HEK293 (cell line): ENCODE data around the gene RNPS1.

Source experiments
- CTCF ChIA-PET: fragments of 350-600 bp; formaldehyde crosslinking; extraction: SDS; loops from one replicate; lab custom pipeline; 2021; ENCODE audit warnings: antibody characterized with exemption; lab: Yijun Ruan, JAX
- POLR2A ChIA-PET: fragments of 300-600 bp; formaldehyde crosslinking; extraction: SDS; loops from one replicate; lab custom pipeline; 2020; ENCODE audit warnings: antibody characterized with exemption, inconsistent platforms; lab: Yijun Ruan, JAX
- H3K27ac ChIP-seq: fragments of 200-500 bp; sonication (Bioruptor generic); 2 replicates; pipeline ENCODE4 v1.5.1; 2014; ENCODE audit warnings: low read depth, low read length, control low read depth, inconsistent platforms; ENCODE audit errors: extremely low read depth
- H3K36me3 ChIP-seq, 2 experiments: fragments of 200-500 bp in 1 of 2; sonication (Bioruptor generic) in 1 of 2; 1 replicate in 1 of 2; 2 replicates in 1 of 2; pipeline ENCODE4 v1.5.1; 2014 to 2017; ENCODE audit warnings: inconsistent platforms in 2 of 2, low read length in 2 of 2; ENCODE audit not compliant: control insufficient read depth in 2 of 2, insufficient read depth in 1 of 2
- H3K4me1 ChIP-seq: fragments of 200-500 bp; sonication (Bioruptor generic); 2 replicates; pipeline ENCODE4 v1.5.1; 2014; ENCODE audit warnings: mild to moderate bottlenecking, low read length, inconsistent platforms; ENCODE audit not compliant: control insufficient read depth, insufficient read depth
- H3K4me3 ChIP-seq: 2 replicates; pipeline ENCODE4 v1.5.1; 2011; ENCODE audit warnings: low read depth, mild to moderate bottlenecking, control low read depth, low read length, moderate library complexity
- H3K9me3 ChIP-seq: fragments of 200-500 bp; sonication (Bioruptor generic); 2 replicates; pipeline ENCODE4 v1.5.1; 2014; ENCODE audit warnings: low read depth, low read length, inconsistent platforms; ENCODE audit not compliant: control insufficient read depth, insufficient read depth
- AEBP2 ChIP-seq: fragments of 450-650 bp; formaldehyde crosslinking; IDR thresholded peaks from 2 replicates; pipeline ENCODE4 v1.5.1; 2016; ENCODE audit warnings: missing biosample characterization, missing genetic modification characterization, borderline replicate concordance
- HIC1 ChIP-seq: fragments of 450-650 bp; formaldehyde crosslinking; IDR thresholded peaks from 2 replicates; pipeline ENCODE4 v1.5.1; 2016; ENCODE audit warnings: missing biosample characterization, missing genetic modification characterization
- HOXC10 ChIP-seq: sonication (generic); formaldehyde crosslinking; IDR thresholded peaks from 2 replicates; pipeline ENCODE4 v1.8.1; 2023; ENCODE audit warnings: mild to moderate bottlenecking, missing genetic modification reagents
- KLF17 ChIP-seq: fragments of 450-650 bp; formaldehyde crosslinking; IDR thresholded peaks from 2 replicates; pipeline ENCODE4 v1.5.1; 2016; ENCODE audit warnings: missing biosample characterization, missing genetic modification characterization
- KLF8 ChIP-seq: fragments of 450-650 bp; formaldehyde crosslinking; IDR thresholded peaks from 2 replicates; pipeline ENCODE4 v1.5.1; 2016; ENCODE audit warnings: missing biosample characterization, missing genetic modification characterization
- SCRT2 ChIP-seq: fragments of 450-650 bp; formaldehyde crosslinking; IDR thresholded peaks from 2 replicates; pipeline ENCODE4 v1.5.1; 2016; ENCODE audit warnings: missing biosample characterization, missing genetic modification characterization
- ZNF121 ChIP-seq: fragments of 450-650 bp; formaldehyde crosslinking; IDR thresholded peaks from 2 replicates; pipeline ENCODE4 v1.5.1; 2016; ENCODE audit warnings: missing biosample characterization, missing genetic modification characterization
- ZNF138 ChIP-seq: fragments of 450-650 bp; formaldehyde crosslinking; IDR thresholded peaks from 2 replicates; pipeline ENCODE4 v1.5.1; 2016; ENCODE audit warnings: missing biosample characterization, missing genetic modification characterization, borderline replicate concordance
- ZNF146 ChIP-seq: fragments of 450-650 bp; formaldehyde crosslinking; IDR thresholded peaks from 2 replicates; pipeline ENCODE4 v1.5.1; 2016; ENCODE audit warnings: missing biosample characterization, missing genetic modification characterization
- ZNF157 ChIP-seq: fragments of 450-650 bp; formaldehyde crosslinking; IDR thresholded peaks from 2 replicates; pipeline ENCODE4 v1.5.1; 2016; ENCODE audit warnings: missing biosample characterization, missing genetic modification characterization
- ZNF16 ChIP-seq: fragments of 450-650 bp; formaldehyde crosslinking; IDR thresholded peaks from 2 replicates; pipeline ENCODE4 v1.5.1; 2016; ENCODE audit warnings: low read depth, missing biosample characterization, missing genetic modification characterization
- ZNF2 ChIP-seq: fragments of 450-650 bp; formaldehyde crosslinking; IDR thresholded peaks from 2 replicates; pipeline ENCODE4 v1.5.1; 2016; ENCODE audit warnings: missing biosample characterization, missing genetic modification characterization
- ZNF214 ChIP-seq: fragments of 450-650 bp; formaldehyde crosslinking; IDR thresholded peaks from 2 replicates; pipeline ENCODE4 v1.5.1; 2017; ENCODE audit warnings: missing biosample characterization, mild to moderate bottlenecking, missing genetic modification characterization, borderline replicate concordance
- ZNF23 ChIP-seq: fragments of 450-650 bp; formaldehyde crosslinking; IDR thresholded peaks from 2 replicates; pipeline ENCODE4 v1.5.1; 2016; ENCODE audit warnings: missing biosample characterization, missing genetic modification characterization, borderline replicate concordance
- ZNF37A ChIP-seq: fragments of 450-650 bp; IDR thresholded peaks from 2 replicates; pipeline ENCODE4 v1.5.1; 2018; ENCODE audit warnings: missing biosample characterization, missing genetic modification characterization
- ZNF548 ChIP-seq: fragments of 450-650 bp; formaldehyde crosslinking; IDR thresholded peaks from 2 replicates; pipeline ENCODE4 v1.5.1; 2016; ENCODE audit warnings: missing biosample characterization, missing genetic modification characterization
- ZNF560 ChIP-seq: fragments of 450-650 bp; formaldehyde crosslinking; IDR thresholded peaks from 2 replicates; pipeline ENCODE4 v1.5.1; 2017; ENCODE audit warnings: missing biosample characterization, missing genetic modification characterization, borderline replicate concordance
- ZNF580 ChIP-seq: fragments of 450-650 bp; formaldehyde crosslinking; IDR thresholded peaks from 2 replicates; pipeline ENCODE4 v1.5.1; 2016; ENCODE audit warnings: missing biosample characterization, missing genetic modification characterization
- ZNF830 ChIP-seq: fragments of 450-650 bp; IDR thresholded peaks from 2 replicates; pipeline ENCODE4 v1.5.0; 2018; ENCODE audit warnings: missing biosample characterization, missing genetic modification characterization, low read depth, mild to moderate bottlenecking, moderate library complexity
- ZNF837 ChIP-seq: fragments of 450-650 bp; formaldehyde crosslinking; IDR thresholded peaks from 2 replicates; pipeline ENCODE4 v1.5.1; 2016; ENCODE audit warnings: missing biosample characterization, missing genetic modification characterization

Gene RNPS1

GRCh38 chr16:2284797-2285576 is 17.1 kb upstream of the RNPS1 start:
- ChIA-PET POLR2A (no interaction called here), CTCF (no interaction called here)
- Histone ChIP-seq H3K9me3 (no peaks in the 10 kb centered on the region), H3K4me1 (no peaks in the 10 kb centered on the region), H3K27ac (no peak overlapping the region), H3K4me3 (no peak overlapping the region), H3K36me3 (peaks cover 3 to 39% of the 10 kb centered on the region in 2 experiments; a peak in 2 of 3 replicates)
- TF ChIP-seq ZNF560 (tag by site-specific recombination): no peak
- no peak for TF ChIP-seq SCRT2 (tag by site-specific recombination)
- no peak for TF ChIP-seq ZNF121 (tag by site-specific recombination)
- no peak for TF ChIP-seq KLF17 (tag by site-specific recombination)
- TF ChIP-seq ZNF138: no peak
- no peak for TF ChIP-seq ZNF214
- TF ChIP-seq ZNF830 (tag by site-specific recombination): no peak

GRCh38 chr16:2284001-2284770 is 16.3 kb upstream of the RNPS1 start:
- TF ChIP-seq KLF8 (no peak), ZNF121 (tag by site-specific recombination) (no peak), ZNF548 (tag by site-specific recombination) (no peak), ZNF2 (tag by site-specific recombination) (no peak), ZNF837 (tag by site-specific recombination) (no peak), ZNF23 (tag by site-specific recombination) (no peak), ZNF146 (tag by site-specific recombination) (no peak), ZNF580 (tag by site-specific recombination) (no peak), ZNF157 (tag by site-specific recombination) (no peak), AEBP2 (tag by site-specific recombination) (no peak), ZNF16 (tag by site-specific recombination) (no peak), HIC1 (no peak), HOXC10 (CRISPR knock-in tag) (no peak), ZNF37A (tag by site-specific recombination) (no peak)
- ChIA-PET POLR2A (no interaction called here), CTCF (no interaction called here)
- no peaks in the 10 kb centered on the region for H3K9me3 ChIP-seq
- H3K4me1 ChIP-seq: no peaks in the 10 kb centered on the region
- no peak overlapping the region for H3K4me3 ChIP-seq
- H3K36me3 ChIP-seq: peaks cover 3 to 36% of the 10 kb centered on the region in 2 experiments; a peak in 2 of 3 replicates
- no peak overlapping the region for H3K27ac ChIP-seq
